Peyer's patch (tissue), 4 donors: ENCODE measurements around the gene FANCE. TPM values are rescaled to one million over a fixed set of nuclear protein-coding genes. Genes with fewer than 3 reads are reported as not detected.
A peak's percentile ranks its signal among the peaks of the same experiment; 100 is the strongest.

Experiments used
- DNase-seq, 3 donors: peaks; one replicate each; pipeline ENCODE4 v3.0.0-alpha.2; 2017 to 2019
- H3K27ac ChIP-seq, 4 donors: fragments of 200-600 bp; sonication (generic); one replicate each; pipeline ENCODE4 v1.5.1; 2016 to 2019
- H3K27me3 ChIP-seq, 2 donors: fragments of 200-600 bp; sonication (generic); one replicate each; pipeline ENCODE4 v1.5.1; 2019
- H3K36me3 ChIP-seq, 3 donors: fragments of 200-600 bp; sonication (generic); one replicate each; pipeline ENCODE4 v1.5.1; 2016 to 2019
- H3K4me1 ChIP-seq, 4 donors: fragments of 200-600 bp; sonication (generic); one replicate each; pipeline ENCODE4 v1.5.1; 2016 to 2019
- H3K4me3 ChIP-seq, 4 donors: fragments of 200-600 bp; sonication (generic); 1 replicate in 3 of 4; 2 replicates in 1 of 4; pipeline ENCODE4 v1.5.1; 2016 to 2019; ENCODE audit warnings: mild to moderate bottlenecking in 1 of 4
- H3K9me3 ChIP-seq, 4 donors: fragments of 200-600 bp; sonication (generic); one replicate each; pipeline ENCODE4 v1.5.1; 2016 to 2019; ENCODE audit warnings: mild to moderate bottlenecking in 1 of 4
- POLR2A ChIP-seq, 2 donors: fragments of 450-650 bp; IDR thresholded peaks; one replicate each; pipeline ENCODE4 v1.5.1; 2017; ENCODE audit warnings: antibody characterized with exemption in 2 of 2, mild to moderate bottlenecking in 2 of 2, moderate library complexity in 2 of 2
- total RNA-seq, 4 donors: library from RNA; depleted of rRNA; stranded (reverse); fragments of >200 nt; gene quantifications; one replicate each; pipeline ENCODE4 v1.1.0, GENCODE V29; 2016
- TF ChIP-seq, protein P1 (sequence below), 6 experiments: fragments of 450-650 bp in 4 of 6; fragments of 200-600 bp in 2 of 6; sonication (generic) in 1 of 6; IDR thresholded peaks; one replicate each; pipeline ENCODE4 v1.5.1; 2017 to 2019; ENCODE audit warnings: antibody characterized with exemption in 6 of 6, mild to moderate bottlenecking in 3 of 6, moderate library complexity in 1 of 6

Gene FANCE
- total RNA-seq, 4 donors from 2014 or later: 1.8 to 7.4 (median 4.2) TPM

DNA sequence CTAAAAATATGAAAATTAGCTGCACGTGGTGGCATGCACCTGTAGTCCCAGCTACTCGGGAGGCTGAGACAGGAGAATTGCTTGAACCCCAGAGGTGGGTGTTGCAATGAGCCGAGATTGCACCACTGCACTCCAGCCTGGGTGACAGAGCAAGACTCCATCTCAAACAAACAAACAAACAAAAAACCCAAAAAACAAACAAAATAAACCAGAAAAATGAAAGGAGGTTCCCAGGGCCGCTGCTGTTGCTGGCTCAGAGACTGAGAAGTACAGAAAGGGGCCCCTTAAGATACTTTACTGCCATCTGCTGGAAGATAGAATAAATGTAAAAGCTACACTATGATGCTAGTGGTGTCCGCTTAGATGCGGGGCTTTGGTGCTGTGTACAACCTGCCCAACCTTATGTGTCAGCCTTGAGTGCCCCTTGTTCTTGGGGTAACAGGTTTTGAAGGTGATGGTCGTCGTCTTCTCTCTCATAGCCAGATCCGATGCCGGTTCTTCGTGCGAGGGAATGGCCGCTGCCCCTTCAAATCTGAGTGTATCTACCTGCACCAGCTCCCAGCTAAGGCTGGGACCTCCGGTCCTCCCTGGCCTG lies 2.8 kb upstream of the FANCE start:
- Histone ChIP-seq H3K4me3 (no peak overlapping the region), H3K27me3 (no peaks in the 10 kb centered on the region), H3K4me1 (peaks cover 0 to 19% (median 0%) of the 10 kb centered on the region in 4 donors), H3K36me3 (no peaks in the 10 kb centered on the region), H3K9me3 (no peaks in the 10 kb centered on the region), H3K27ac (no peak overlapping the region)
- peak in 2 of 3 donors; percentile 27 to 53 for DNase-seq
- no peak for TF ChIP-seq POLR2A (IDR thresholded peaks at IDR 0.05)
- TF ChIP-seq, protein P1, sequence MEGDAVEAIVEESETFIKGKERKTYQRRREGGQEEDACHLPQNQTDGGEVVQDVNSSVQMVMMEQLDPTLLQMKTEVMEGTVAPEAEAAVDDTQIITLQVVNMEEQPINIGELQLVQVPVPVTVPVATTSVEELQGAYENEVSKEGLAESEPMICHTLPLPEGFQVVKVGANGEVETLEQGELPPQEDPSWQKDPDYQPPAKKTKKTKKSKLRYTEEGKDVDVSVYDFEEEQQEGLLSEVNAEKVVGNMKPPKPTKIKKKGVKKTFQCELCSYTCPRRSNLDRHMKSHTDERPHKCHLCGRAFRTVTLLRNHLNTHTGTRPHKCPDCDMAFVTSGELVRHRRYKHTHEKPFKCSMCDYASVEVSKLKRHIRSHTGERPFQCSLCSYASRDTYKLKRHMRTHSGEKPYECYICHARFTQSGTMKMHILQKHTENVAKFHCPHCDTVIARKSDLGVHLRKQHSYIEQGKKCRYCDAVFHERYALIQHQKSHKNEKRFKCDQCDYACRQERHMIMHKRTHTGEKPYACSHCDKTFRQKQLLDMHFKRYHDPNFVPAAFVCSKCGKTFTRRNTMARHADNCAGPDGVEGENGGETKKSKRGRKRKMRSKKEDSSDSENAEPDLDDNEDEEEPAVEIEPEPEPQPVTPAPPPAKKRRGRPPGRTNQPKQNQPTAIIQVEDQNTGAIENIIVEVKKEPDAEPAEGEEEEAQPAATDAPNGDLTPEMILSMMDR (IDR thresholded peaks at IDR 0.05): peak; percentile 52 to 91 (median 78)

DNA sequence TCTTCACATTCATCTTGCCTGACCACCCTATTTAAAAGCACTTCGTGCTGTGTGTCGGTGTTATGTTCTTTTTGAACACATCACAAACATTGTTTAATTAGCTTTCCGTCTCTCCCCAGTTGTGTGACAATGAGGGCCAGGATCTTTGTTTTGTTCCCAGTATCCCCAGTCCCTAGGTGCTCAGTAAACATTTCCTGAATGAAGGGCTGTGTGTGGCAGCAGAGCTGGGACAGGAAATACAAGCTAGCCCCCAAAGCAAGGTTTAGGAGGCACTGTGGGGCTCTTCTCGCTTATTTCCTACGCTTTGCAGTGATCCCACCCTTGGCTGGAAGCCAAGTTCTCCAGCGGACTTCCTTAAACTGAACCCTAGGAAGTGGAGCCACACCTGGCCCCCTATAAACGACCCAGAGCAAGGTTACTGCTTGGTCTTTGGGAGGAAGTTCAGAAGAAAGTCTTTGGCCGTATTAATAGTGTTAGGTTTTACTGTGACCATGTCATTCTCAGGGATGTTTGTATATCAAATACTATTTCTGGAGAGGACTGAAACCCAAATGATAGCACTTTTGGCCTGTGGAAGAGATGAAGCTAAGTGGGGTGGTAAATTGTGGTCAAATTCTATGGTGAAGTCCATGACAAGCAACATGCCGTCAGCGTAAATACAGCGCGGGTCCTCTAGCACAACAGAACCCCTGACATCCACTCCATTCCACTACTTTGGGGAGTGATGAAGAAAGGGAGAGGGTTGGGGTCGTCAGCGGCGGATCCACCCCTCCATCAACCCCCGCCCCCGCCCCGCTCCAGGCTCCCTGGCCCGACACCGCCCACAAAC lies 570 bp upstream of the FANCE start:
- Histone ChIP-seq H3K27me3 (no peaks in the 10 kb centered on the region), H3K36me3 (no peaks in the 10 kb centered on the region), H3K27ac (peak overlapping the region; percentile 38 to 86 (median 76)), H3K4me3 (peak overlapping the region; percentile 71 to 89 (median 76)), H3K4me1 (peaks cover 0 to 19% (median 0%) of the 10 kb centered on the region in 4 donors), H3K9me3 (no peaks in the 10 kb centered on the region)
- TF ChIP-seq, protein P1 (IDR thresholded peaks at IDR 0.05): no peak
- TF ChIP-seq POLR2A (IDR thresholded peaks at IDR 0.05): no peak
- DNase-seq: peak in 1 of 3 donors; percentile 34

DNA sequence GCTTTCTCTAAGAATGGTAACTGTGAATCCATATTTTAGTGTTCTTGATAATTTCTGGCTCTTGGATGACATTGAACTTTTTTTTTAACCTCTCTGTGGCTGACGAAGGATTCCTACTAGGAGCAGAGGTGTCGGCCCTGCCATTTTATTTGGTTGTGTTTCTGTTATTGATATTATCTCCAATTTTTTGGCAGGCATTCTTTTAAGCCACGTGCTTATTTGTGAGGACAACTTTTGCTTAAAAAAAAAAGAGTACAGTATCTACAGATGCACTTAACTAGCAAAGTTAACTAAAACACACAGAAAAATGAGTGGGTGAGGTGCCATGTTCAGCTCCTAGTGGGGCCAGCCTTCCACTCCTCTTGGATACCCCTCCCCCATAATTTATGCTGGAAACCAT lies 1.1 kb downstream of the FANCE start:
- no peak for DNase-seq
- no peak overlapping the region for H3K27ac ChIP-seq
- H3K4me1 ChIP-seq: peaks cover 0 to 19% (median 0%) of the 10 kb centered on the region in 4 donors
- H3K27me3 ChIP-seq: no peaks in the 10 kb centered on the region
- TF ChIP-seq, protein P1 (IDR thresholded peaks at IDR 0.05): no peak
- no peak for TF ChIP-seq POLR2A (IDR thresholded peaks at IDR 0.05)
- H3K36me3 ChIP-seq: no peaks in the 10 kb centered on the region
- peak overlapping the region in 1 of 4 donors; percentile 71 for H3K4me3 ChIP-seq
- no peaks in the 10 kb centered on the region for H3K9me3 ChIP-seq

DNA sequence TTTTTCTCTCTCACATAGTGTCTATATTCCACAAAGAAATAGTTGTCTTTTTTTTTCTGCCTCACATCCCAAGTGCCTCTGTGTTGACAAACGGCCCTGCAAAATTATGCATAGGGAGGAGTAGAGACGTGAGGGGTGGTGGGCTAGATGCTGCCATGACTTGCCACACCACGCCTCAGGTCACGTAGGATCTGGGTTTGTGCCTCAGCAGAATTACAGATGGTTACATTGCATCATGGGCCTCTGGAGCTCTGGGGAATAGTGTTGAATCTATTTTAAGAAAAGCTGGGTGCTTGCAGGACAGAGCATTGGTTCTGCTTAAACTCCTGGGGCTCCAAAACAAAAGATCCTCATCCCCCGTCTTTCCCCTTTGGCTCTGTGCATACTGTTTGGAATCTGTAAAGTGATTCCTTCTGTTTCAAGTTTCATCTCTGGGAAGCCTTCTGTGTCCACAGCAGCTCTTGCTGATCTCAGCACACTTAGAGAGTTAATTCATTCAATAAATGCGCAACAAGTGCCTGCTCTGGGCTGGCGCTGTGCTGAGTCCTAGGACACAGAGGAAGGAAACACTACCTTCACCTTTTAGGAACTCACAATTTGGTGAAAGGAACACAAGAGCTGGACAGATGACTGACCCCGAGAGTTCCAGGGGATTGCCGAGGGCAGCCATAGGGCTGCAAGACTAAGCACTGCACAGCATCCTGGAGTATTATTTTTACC lies 2.4 kb downstream of the FANCE start:
- H3K27me3 ChIP-seq: no peaks in the 10 kb centered on the region

DNA sequence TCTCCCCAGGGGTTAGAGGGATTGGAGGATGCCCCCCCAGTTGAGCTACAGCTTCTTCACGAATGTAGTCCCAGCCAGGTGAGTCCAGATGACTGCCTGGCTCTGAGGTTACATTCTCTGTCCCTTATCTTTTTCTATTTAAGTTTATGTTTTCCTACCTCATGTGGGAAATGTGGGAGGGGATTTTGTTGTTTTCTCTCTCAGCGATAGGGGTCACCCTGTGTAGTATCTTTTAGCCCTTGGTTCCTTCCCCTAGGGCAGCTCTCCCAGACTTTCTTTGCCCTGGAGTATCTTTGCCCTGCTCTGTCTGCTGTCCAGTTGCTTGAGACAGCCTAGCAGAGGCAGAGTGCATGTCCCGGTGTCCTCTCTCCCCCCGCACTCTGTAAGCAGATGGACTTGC lies 5.8 kb downstream of the FANCE start:
- no peaks in the 10 kb centered on the region for H3K27me3 ChIP-seq
- no peak overlapping the region for H3K27ac ChIP-seq
- H3K36me3 ChIP-seq: peaks cover 0 to 8% (median 0%) of the 10 kb centered on the region in 3 donors
- DNase-seq: no peak
- H3K9me3 ChIP-seq: no peaks in the 10 kb centered on the region
- TF ChIP-seq, protein P1 (IDR thresholded peaks at IDR 0.05): no peak
- no peak for TF ChIP-seq POLR2A (IDR thresholded peaks at IDR 0.05)
- H3K4me3 ChIP-seq: no peak overlapping the region
- H3K4me1 ChIP-seq: peaks cover 0 to 10% (median 0%) of the 10 kb centered on the region in 4 donors

More for the DNA sequence above, 2.4 kb downstream of the FANCE start:
- Histone ChIP-seq H3K4me3 (no peak overlapping the region), H3K36me3 (peaks cover 0 to 7% (median 0%) of the 10 kb centered on the region in 3 donors), H3K9me3 (no peaks in the 10 kb centered on the region), H3K4me1 (peaks cover 0 to 19% (median 0%) of the 10 kb centered on the region in 4 donors), H3K27ac (no peak overlapping the region)
- TF ChIP-seq, protein P1 (IDR thresholded peaks at IDR 0.05): no peak
- no peak for TF ChIP-seq POLR2A (IDR thresholded peaks at IDR 0.05)
- DNase-seq: peak in 1 of 3 donors; percentile 23
